RWPE2 (cell line): Measurements from ENCODE around the gene KDM4C.
"Not testable (repeated sequence)": the region's sequence is repeated elsewhere in the genome, so short reads cannot be mapped to it uniquely, and the experiment has no call there.

Source experiments
- ATAC-seq: fragments of 200-7000 bp; cut with Tn5 transposase; 3 replicates; pipeline ENCODE4 v1.9.1; 2021; ENCODE audit warnings: low read depth
- DNase-seq: peaks from one replicate; pipeline ENCODE4 v3.0.0-alpha.2; 2020; ENCODE audit warnings: low spot score
- H3K27ac ChIP-seq: fragments of 450-650 bp; 2 replicates; pipeline ENCODE4 v1.5.1; 2017; ENCODE audit warnings: mild to moderate bottlenecking; ENCODE audit not compliant: poor library complexity, severe bottlenecking
- H3K27me3 ChIP-seq: fragments of 250-450 bp; sonication (Bioruptor Pico); 2 replicates; pipeline ENCODE4 v1.5.1; 2021; ENCODE audit warnings: mild to moderate bottlenecking, moderate library complexity; ENCODE audit not compliant: insufficient read depth, poor library complexity, severe bottlenecking
- H3K36me3 ChIP-seq: fragments of 250-450 bp; sonication (Bioruptor Pico); 2 replicates; pipeline ENCODE4 v1.5.1; 2020; ENCODE audit warnings: low read depth, mild to moderate bottlenecking, moderate library complexity
- H3K4me1 ChIP-seq: fragments of 250-450 bp; sonication (Bioruptor Pico); 2 replicates; pipeline ENCODE4 v1.5.1; 2021; ENCODE audit warnings: mild to moderate bottlenecking, moderate library complexity; ENCODE audit not compliant: insufficient read depth, poor library complexity, severe bottlenecking
- H3K4me3 ChIP-seq: fragments of 250-450 bp; sonication (Bioruptor Pico); 2 replicates; pipeline ENCODE4 v1.5.1; 2021; ENCODE audit warnings: mild to moderate bottlenecking, moderate library complexity; ENCODE audit not compliant: severe bottlenecking
- H3K9me3 ChIP-seq: fragments of 250-450 bp; sonication (Bioruptor Pico); 2 replicates; pipeline ENCODE4 v1.5.1; 2021; ENCODE audit warnings: mild to moderate bottlenecking, moderate library complexity; ENCODE audit not compliant: severe bottlenecking
- CTCF ChIP-seq: fragments of 450-650 bp; IDR thresholded peaks from one replicate; pipeline ENCODE4 v1.5.1; 2017; ENCODE audit warnings: mild to moderate bottlenecking, moderate library complexity; ENCODE audit not compliant: poor library complexity, severe bottlenecking

KDM4C gene

GRCh38 chr9:6735422-6735821, 22.4 kb upstream of the KDM4C start:
- peak; percentile 4 for DNase-seq
- H3K9me3 ChIP-seq: no peaks in the 10 kb centered on the region
- no peaks in the 10 kb centered on the region for H3K4me1 ChIP-seq
- no peak overlapping the region for H3K4me3 ChIP-seq
- no peaks in the 10 kb centered on the region for H3K36me3 ChIP-seq
- ATAC-seq: no peak
- no peak overlapping the region for H3K27ac ChIP-seq
- H3K27me3 ChIP-seq: no peaks in the 10 kb centered on the region
- TF ChIP-seq CTCF: no peak

GRCh38 chr9:6739218-6739617, 18.6 kb upstream of the KDM4C start:
- H3K4me1 ChIP-seq: no peaks in the 10 kb centered on the region
- H3K9me3 ChIP-seq: no peaks in the 10 kb centered on the region
- H3K36me3 ChIP-seq: no peaks in the 10 kb centered on the region
- no peak for DNase-seq
- no peaks in the 10 kb centered on the region for H3K27me3 ChIP-seq
- peak; percentile 49; the same call in 2 of the 3 replicates for ATAC-seq
- peak; percentile 49 for TF ChIP-seq CTCF
- no peak overlapping the region for H3K27ac ChIP-seq
- no peak overlapping the region for H3K4me3 ChIP-seq

GRCh38 chr9:6748861-6749260, 8.9 kb upstream of the KDM4C start:
- DNase-seq, H3K27me3 ChIP-seq, H3K4me1 ChIP-seq, H3K4me3 ChIP-seq, ATAC-seq, H3K27ac ChIP-seq, H3K36me3 ChIP-seq, H3K9me3 ChIP-seq: not testable (repeated sequence)

- not testable (repeated sequence) for H3K27ac ChIP-seq, H3K27me3 ChIP-seq, H3K4me3 ChIP-seq, DNase-seq, H3K36me3 ChIP-seq, H3K9me3 ChIP-seq, ATAC-seq, H3K4me1 ChIP-seq
Measured at GRCh38 chr9:6754861-6755260, 2.9 kb upstream of the KDM4C start.

- Histone ChIP-seq H3K36me3 (no peaks in the 10 kb centered on the region), H3K9me3 (no peaks in the 10 kb centered on the region), H3K27me3 (no peaks in the 10 kb centered on the region), H3K27ac (peak overlapping the region; percentile 74), H3K4me1 (peaks cover 4% of the 10 kb centered on the region), H3K4me3 (peak overlapping the region; percentile 77)
- ATAC-seq: peak; percentile 68
- TF ChIP-seq CTCF: no peak
- DNase-seq: peak; percentile 63
Measured at GRCh38 chr9:6757132-6757455, 679 bp upstream of the KDM4C start.

- DNase-seq: no peak
- Histone ChIP-seq H3K27me3 (no peaks in the 10 kb centered on the region), H3K4me1 (peaks cover 4% of the 10 kb centered on the region), H3K36me3 (no peaks in the 10 kb centered on the region), H3K27ac (peak overlapping the region; percentile 74), H3K4me3 (peak overlapping the region; percentile 77), H3K9me3 (no peaks in the 10 kb centered on the region)
- peak; percentile 19 for ATAC-seq
- no peak for TF ChIP-seq CTCF
Measured at GRCh38 chr9:6758248-6758497, 400 bp downstream of the KDM4C start.
